Left colon (tissue), 2 donors: ENCODE measurements around the gene ZNF490. TPM values are rescaled to one million over a fixed set of nuclear protein-coding genes. Genes with fewer than 3 reads are reported as not detected.
"Not testable (repeated sequence)": the region's sequence is repeated elsewhere in the genome, so short reads cannot be mapped to it uniquely, and the experiment has no call there.

ENCODE experiments used
- ATAC-seq: fragments of 200-7000 bp; cut with Tn5 transposase; one replicate; pipeline ENCODE4 v1.9.1; 2020; ENCODE audit warnings: mild to moderate bottlenecking, moderate library complexity
- DNase-seq, 2 donors: peaks; one replicate each; pipeline ENCODE4 v3.0.0-alpha.2; 2020
- intact Hi-C, 2 donors: fragments of 100-400 bp; cut with DNase I in 1 of 2; cut with micrococcal nuclease in 1 of 2; formaldehyde crosslinking; loops; one replicate each; pipeline versions ENCODE4 v1.11.2 to v1.14.0; 2022; cut with DNase I, micrococcal nuclease
- long read RNA-seq: library from polyadenylated mRNA; unstranded; transcript quantifications from one replicate; pipeline ENCODE4 v2.0.0, GENCODE V29; 2021
- total RNA-seq, 2 donors: library from RNA; stranded (reverse); fragmentation: NEBNext Ultra II Directional; extraction: Animal tissue kit (Norgen Biotek cat#: 25700); gene quantifications; one replicate each; pipeline ENCODE4 v1.2.1, GENCODE V29; 2021
- donor health status: DM: no; HTN: no; CAD: no.
- donor health status: DM: yes; HTN: yes; CAD: no.

The ZNF490 gene
- 10 to 100 TPM in 1 of 2 donors, 1 to 10 TPM in 1; 7.6 to 10.1 TPM for total RNA-seq
- long read RNA-seq, partial matches to known transcripts = 0 of 1 reads
- long read RNA-seq, other reads (novel, unspliced or antisense) = 1 of 1 reads

- intact Hi-C loops = no loop called here
Observed at GRCh38 chr19:12610540-12611360, at the start of gene ZNF490, which contains the start of gene ZNF791. Gene ZNF490 (minus strand): TSS chr19:12610813. CDS start chr19:12610680, 133 bp downstream. Gene ZNF791 (plus strand): TSS chr19:12610920. CDS start chr19:12611080, 160 bp downstream.

GRCh38 chr19:12657966-12658365 lies 47.4 kb upstream of the ZNF490 start:
- DNase-seq (no peak), ATAC-seq (no peak)
- intact Hi-C loops = no loop called here

More at GRCh38 chr19:12610540-12611360, at the start of gene ZNF490, which contains the start of gene ZNF791:
- DNase-seq (peak; percentile 99), ATAC-seq (peak; percentile 97)

GRCh38 chr19:12656899-12657571 lies 46.4 kb upstream of the ZNF490 start:
- no peak for ATAC-seq
- intact Hi-C loops = no loop called here
- DNase-seq = no peak

GRCh38 chr19:12655546-12655945 lies 44.9 kb upstream of the ZNF490 start:
- ATAC-seq (no peak), DNase-seq (no peak)
- intact Hi-C loops = no loop called here

- DNase-seq (no peak), ATAC-seq (no peak)
- intact Hi-C loops = no loop called here
Observed at GRCh38 chr19:12652219-12652618, 41.6 kb upstream of the ZNF490 start.

- ATAC-seq (no peak), DNase-seq (no peak)
- intact Hi-C loops = no loop called here
Observed at GRCh38 chr19:12649941-12650340, 39.3 kb upstream of the ZNF490 start.

GRCh38 chr19:12648088-12648487 lies 37.5 kb upstream of the ZNF490 start:
- ATAC-seq = peak; percentile 40

GRCh38 chr19:12647490-12648071 lies 37.0 kb upstream of the ZNF490 start:
- intact Hi-C loops = no loop called here
- peak; percentile 98 for ATAC-seq
- peak; percentile 79 to 84 for DNase-seq

More at GRCh38 chr19:12648088-12648487, 37.5 kb upstream of the ZNF490 start:
- intact Hi-C loops = no loop called here
- no peak for DNase-seq

- DNase-seq (no peak), ATAC-seq (no peak)
- intact Hi-C loops = no loop called here
Observed at GRCh38 chr19:12647047-12647446, 36.4 kb upstream of the ZNF490 start.

GRCh38 chr19:12646551-12646950 lies 35.9 kb upstream of the ZNF490 start:
- no peak for DNase-seq

GRCh38 chr19:12643716-12644115 lies 33.1 kb upstream of the ZNF490 start:
- ATAC-seq, intact Hi-C loops: not testable (repeated sequence)

More at GRCh38 chr19:12646551-12646950, 35.9 kb upstream of the ZNF490 start:
- no peak for ATAC-seq
- intact Hi-C loops = no loop called here

GRCh38 chr19:12642506-12642905 lies 31.9 kb upstream of the ZNF490 start:
- intact Hi-C loops = no loop called here
- DNase-seq = no peak
- ATAC-seq = no peak

More at GRCh38 chr19:12643716-12644115, 33.1 kb upstream of the ZNF490 start:
- not testable (repeated sequence) for DNase-seq

- intact Hi-C loops = no loop called here
- ATAC-seq (no peak), DNase-seq (no peak)
Observed at GRCh38 chr19:12641456-12641855, 30.8 kb upstream of the ZNF490 start.

GRCh38 chr19:12639901-12640613 lies 29.4 kb upstream of the ZNF490 start:
- intact Hi-C loops = no loop called here
- peak; percentile 94 for ATAC-seq
- DNase-seq = peak; percentile 74 to 89

GRCh38 chr19:12638611-12639182 lies 28.1 kb upstream of the ZNF490 start:
- ATAC-seq (no peak), DNase-seq (no peak)
- intact Hi-C loops = no loop called here

GRCh38 chr19:12636631-12637030 lies 26.0 kb upstream of the ZNF490 start:
- ATAC-seq = no peak
- no peak for DNase-seq
- intact Hi-C loops = no loop called here

GRCh38 chr19:12629215-12629614 lies 18.6 kb upstream of the ZNF490 start:
- ATAC-seq (no peak), DNase-seq (no peak)
- intact Hi-C loops = no loop called here
